C4-2B (cell line): Measurements from ENCODE around the gene TBCE.

Source experiments
- ZFX ChIP-seq: fragments of 450-650 bp; IDR thresholded peaks from 2 replicates; pipeline ENCODE4 v1.6.1; 2017
- TF ChIP-seq, protein P1 (sequence below): fragments of 450-650 bp; conservative IDR thresholded peaks from 2 replicates; pipeline ENCODE4 v1.5.1; 2017; ENCODE audit warnings: mild to moderate bottlenecking

DNA sequence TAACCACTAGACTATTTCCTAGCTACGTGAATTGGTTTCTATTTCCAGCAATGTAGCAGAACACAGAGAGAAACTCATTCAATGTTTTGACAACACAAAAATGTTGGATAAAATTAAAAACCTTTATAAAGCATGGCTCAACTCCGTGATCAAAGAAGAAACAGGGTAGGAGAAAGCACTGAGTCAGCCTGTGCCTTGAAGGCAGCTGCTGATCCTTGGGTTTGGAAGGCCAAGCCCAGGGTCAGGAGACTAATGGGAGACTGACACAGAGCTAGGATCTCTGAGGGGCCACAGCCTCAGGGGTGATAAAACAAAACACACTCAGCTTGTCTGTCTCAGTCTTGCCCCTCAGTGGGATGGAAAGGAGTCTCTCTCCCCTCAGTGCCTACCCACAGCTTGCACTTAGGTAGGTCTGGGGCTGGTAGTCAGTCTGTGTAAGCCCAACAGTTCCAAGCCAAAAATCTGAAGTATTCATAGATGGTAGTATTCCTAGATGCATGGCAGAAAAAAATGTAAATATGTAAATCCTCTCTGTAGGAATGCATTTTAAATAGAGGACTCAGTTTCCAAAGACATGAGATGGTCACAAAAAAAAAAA lies 83.8 kb downstream of the TBCE start:
- TF ChIP-seq, protein P1, sequence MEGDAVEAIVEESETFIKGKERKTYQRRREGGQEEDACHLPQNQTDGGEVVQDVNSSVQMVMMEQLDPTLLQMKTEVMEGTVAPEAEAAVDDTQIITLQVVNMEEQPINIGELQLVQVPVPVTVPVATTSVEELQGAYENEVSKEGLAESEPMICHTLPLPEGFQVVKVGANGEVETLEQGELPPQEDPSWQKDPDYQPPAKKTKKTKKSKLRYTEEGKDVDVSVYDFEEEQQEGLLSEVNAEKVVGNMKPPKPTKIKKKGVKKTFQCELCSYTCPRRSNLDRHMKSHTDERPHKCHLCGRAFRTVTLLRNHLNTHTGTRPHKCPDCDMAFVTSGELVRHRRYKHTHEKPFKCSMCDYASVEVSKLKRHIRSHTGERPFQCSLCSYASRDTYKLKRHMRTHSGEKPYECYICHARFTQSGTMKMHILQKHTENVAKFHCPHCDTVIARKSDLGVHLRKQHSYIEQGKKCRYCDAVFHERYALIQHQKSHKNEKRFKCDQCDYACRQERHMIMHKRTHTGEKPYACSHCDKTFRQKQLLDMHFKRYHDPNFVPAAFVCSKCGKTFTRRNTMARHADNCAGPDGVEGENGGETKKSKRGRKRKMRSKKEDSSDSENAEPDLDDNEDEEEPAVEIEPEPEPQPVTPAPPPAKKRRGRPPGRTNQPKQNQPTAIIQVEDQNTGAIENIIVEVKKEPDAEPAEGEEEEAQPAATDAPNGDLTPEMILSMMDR: no peak
- TF ChIP-seq ZFX: no peak
